HepG2 (cell line): Measurements from ENCODE around the gene WDR87. TPM values are rescaled to one million over a fixed set of nuclear protein-coding genes. Genes with fewer than 3 reads are reported as not detected.

Source experiments
- polyA plus RNA-seq, 8 experiments: library from polyadenylated mRNA; depleted of rRNA in 3 of 8; stranded (reverse) in 7 of 8; unstranded in 1 of 8; fragments of >200 nt; fragmentation: Illumina TruSeq in 4 of 8; extraction: Trizol in 4 of 8; gene quantifications; 2 replicates each; pipeline versions ENCODE4 v1.2.1 to v1.2.3, GENCODE V29; 2011 to 2016; ENCODE audit warnings: low read depth in 4 of 8, missing spikeins in 1 of 8, mixed read lengths in 1 of 8; ENCODE audit not compliant: insufficient read depth in 1 of 8
- total RNA-seq, 5 experiments: library from RNA; depleted of rRNA; stranded (reverse); fragments of >200 nt; fragmentation: Illumina TruSeq; extraction: Trizol; gene quantifications; 2 replicates each; pipeline ENCODE4 v1.2.3, GENCODE V29; 2016; ENCODE audit warnings: low read depth in 1 of 5
- TF ChIP-seq, protein P1 (sequence below): sonication (generic); formaldehyde crosslinking; IDR thresholded peaks from one replicate; pipeline ENCODE4 v1.5.1; 2020; ENCODE audit warnings: mild to moderate bottlenecking, missing genetic modification reagents; ENCODE audit errors: not compliant biosample characterization

The WDR87 gene
- total and polyA plus RNA-seq, 2 of the 13 experiments (the other 11 are each of a cell fraction or from before 2014, with no cell fraction given) = not detected

DNA sequence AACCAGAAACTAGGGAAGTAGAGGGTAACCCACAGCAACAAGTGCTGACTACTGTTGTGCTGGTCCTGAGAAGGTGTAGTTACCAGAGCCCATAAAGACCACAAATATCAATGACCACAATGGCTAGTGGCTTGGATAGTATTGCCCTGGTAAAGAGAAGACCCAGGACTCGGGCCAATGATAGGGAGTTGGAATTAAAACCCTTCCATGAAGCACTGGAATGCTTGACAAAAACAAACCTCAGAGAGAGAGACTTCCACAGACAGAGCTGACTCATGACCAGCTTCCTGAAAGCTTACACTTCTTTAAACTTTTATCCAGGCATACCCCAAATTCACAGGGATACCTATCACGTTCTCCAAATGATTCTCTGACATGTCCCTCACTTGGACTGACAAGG lies 60.5 kb downstream of the WDR87 start (continued):
- TF ChIP-seq, protein P1, sequence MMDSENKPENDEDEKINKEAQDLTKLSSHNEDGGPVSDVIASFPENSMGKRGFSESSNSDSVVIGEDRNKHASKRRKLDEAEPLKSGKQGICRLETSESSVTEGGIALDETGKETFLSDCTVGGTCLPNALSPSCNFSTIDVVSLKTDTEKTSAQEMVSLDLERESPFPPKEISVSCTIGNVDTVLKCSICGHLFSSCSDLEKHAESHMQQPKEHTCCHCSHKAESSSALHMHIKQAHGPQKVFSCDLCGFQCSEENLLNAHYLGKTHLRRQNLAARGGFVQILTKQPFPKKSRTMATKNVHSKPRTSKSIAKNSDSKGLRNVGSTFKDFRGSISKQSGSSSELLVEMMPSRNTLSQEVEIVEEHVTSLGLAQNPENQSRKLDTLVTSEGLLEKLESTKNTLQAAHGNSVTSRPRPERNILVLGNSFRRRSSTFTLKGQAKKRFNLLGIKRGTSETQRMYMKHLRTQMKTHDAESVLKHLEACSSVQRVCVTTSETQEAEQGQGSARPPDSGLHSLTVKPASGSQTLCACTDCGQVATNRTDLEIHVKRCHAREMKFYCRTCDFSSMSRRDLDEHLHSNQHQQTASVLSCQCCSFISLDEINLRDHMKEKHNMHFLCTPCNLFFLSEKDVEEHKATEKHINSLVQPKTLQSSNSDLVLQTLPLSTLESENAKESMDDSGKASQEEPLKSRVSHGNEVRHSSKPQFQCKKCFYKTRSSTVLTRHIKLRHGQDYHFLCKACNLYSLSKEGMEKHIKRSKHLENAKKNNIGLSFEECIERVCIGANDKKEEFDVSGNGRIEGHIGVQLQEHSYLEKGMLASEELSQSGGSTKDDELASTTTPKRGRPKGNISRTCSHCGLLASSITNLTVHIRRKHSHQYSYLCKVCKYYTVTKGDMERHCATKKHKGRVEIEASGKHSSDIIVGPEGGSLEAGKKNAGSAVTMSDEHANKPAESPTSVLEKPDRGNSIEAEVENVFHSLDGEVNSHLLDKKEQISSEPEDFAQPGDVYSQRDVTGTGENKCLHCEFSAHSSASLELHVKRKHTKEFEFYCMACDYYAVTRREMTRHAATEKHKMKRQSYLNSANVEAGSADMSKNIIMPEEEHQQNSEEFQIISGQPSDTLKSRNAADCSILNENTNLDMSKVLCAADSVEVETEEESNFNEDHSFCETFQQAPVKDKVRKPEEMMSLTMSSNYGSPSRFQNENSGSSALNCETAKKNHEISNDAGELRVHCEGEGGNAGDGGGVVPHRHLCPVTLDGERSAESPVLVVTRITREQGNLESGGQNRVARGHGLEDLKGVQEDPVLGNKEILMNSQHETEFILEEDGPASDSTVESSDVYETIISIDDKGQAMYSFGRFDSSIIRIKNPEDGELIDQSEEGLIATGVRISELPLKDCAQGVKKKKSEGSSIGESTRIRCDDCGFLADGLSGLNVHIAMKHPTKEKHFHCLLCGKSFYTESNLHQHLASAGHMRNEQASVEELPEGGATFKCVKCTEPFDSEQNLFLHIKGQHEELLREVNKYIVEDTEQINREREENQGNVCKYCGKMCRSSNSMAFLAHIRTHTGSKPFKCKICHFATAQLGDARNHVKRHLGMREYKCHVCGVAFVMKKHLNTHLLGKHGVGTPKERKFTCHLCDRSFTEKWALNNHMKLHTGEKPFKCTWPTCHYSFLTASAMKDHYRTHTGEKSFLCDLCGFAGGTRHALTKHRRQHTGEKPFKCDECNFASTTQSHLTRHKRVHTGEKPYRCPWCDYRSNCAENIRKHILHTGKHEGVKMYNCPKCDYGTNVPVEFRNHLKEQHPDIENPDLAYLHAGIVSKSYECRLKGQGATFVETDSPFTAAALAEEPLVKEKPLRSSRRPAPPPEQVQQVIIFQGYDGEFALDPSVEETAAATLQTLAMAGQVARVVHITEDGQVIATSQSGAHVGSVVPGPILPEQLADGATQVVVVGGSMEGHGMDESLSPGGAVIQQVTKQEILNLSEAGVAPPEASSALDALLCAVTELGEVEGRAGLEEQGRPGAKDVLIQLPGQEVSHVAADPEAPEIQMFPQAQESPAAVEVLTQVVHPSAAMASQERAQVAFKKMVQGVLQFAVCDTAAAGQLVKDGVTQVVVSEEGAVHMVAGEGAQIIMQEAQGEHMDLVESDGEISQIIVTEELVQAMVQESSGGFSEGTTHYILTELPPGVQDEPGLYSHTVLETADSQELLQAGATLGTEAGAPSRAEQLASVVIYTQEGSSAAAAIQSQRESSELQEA = no peak

Other genes starting within 250 kb of the WDR87 start
- 8.3 and 11.3 TPM in 2 replicates for gene ZNF607, start 186.8 kb downstream of the WDR87 start, total RNA-seq (2016; rRNA removed; fragmentation: Illumina TruSeq; extraction: Trizol)
- gene ZNF607, start 186.8 kb downstream of the WDR87 start, polyA plus RNA-seq (2011; rRNA removed) = 3.8 and 4.2 TPM in 2 replicates
- gene ZNF573, start 127.0 kb downstream of the WDR87 start, total RNA-seq (2016; rRNA removed; fragmentation: Illumina TruSeq; extraction: Trizol) = 9.3 and 16.0 TPM in 2 replicates
- 2.1 and 3.1 TPM in 2 replicates for gene ZNF573, start 127.0 kb downstream of the WDR87 start, polyA plus RNA-seq (2011; rRNA removed)
- gene SIPA1L3, start 614 bp upstream of the WDR87 start, total RNA-seq (2016; rRNA removed; fragmentation: Illumina TruSeq; extraction: Trizol) = 6.9 and 7.7 TPM in 2 replicates
- 5.4 and 5.5 TPM in 2 replicates for gene SIPA1L3, start 614 bp upstream of the WDR87 start, polyA plus RNA-seq (2011; rRNA removed)